Measurements from ENCODE around the gene IQSEC3.

The IQSEC3 gene

GRCh38 chr12:80681-81190 is 14.2 kb downstream of the IQSEC3 start:
- no peak for DNase-seq

- no peak for DNase-seq
These were observed 16.2 kb downstream of the IQSEC3 start for GRCh38 chr12:82740-83139.

- no peak for DNase-seq
These were observed 17.5 kb downstream of the IQSEC3 start for GRCh38 chr12:84056-84455.

GRCh38 chr12:85191-85666 is 18.7 kb downstream of the IQSEC3 start:
- no peak for DNase-seq

- DNase-seq: no peak
These were observed 20.7 kb downstream of the IQSEC3 start for GRCh38 chr12:87315-87714.

GRCh38 chr12:87856-88255 is 21.3 kb downstream of the IQSEC3 start:
- DNase-seq: no peak

- DNase-seq: no peak
These were observed 23.1 kb downstream of the IQSEC3 start for GRCh38 chr12:89653-90052.

- no peak for DNase-seq
These were observed 24.6 kb downstream of the IQSEC3 start for GRCh38 chr12:91213-91612.

GRCh38 chr12:93266-94005 is 26.9 kb downstream of the IQSEC3 start:
- DNase-seq: no peak

GRCh38 chr12:96543-96942 is 30.0 kb downstream of the IQSEC3 start:
- DNase-seq: no peak

- DNase-seq: no peak
These were observed 32.4 kb downstream of the IQSEC3 start for GRCh38 chr12:98924-99352.

GRCh38 chr12:99605-100004 is 33.0 kb downstream of the IQSEC3 start:
- no peak for DNase-seq

GRCh38 chr12:101969-102878 is 35.7 kb downstream of the IQSEC3 start:
- DNase-seq: no peak

- DNase-seq: no peak
These were observed 36.3 kb downstream of the IQSEC3 start for GRCh38 chr12:102879-103168.

- DNase-seq: no peak
These were observed 36.8 kb downstream of the IQSEC3 start for GRCh38 chr12:103169-103981.

- DNase-seq: no peak
These were observed 38.0 kb downstream of the IQSEC3 start for GRCh38 chr12:104551-105081.

- DNase-seq: no peak
These were observed 39.1 kb downstream of the IQSEC3 start for GRCh38 chr12:105696-106095.

GRCh38 chr12:106118-106591 is 39.6 kb downstream of the IQSEC3 start:
- no peak for DNase-seq

GRCh38 chr12:108594-108993 is 42.0 kb downstream of the IQSEC3 start:
- DNase-seq: no peak

- DNase-seq: no peak
These were observed 42.9 kb downstream of the IQSEC3 start for GRCh38 chr12:109446-109845.

- DNase-seq: no peak
These were observed 43.3 kb downstream of the IQSEC3 start for GRCh38 chr12:109872-110271.

- no peak for DNase-seq
These were observed 45.3 kb downstream of the IQSEC3 start for GRCh38 chr12:111699-112493.

All from NCI-H1048 (cell line).